ENCODE data around the gene MAPK4.

MAPK4 gene

GRCh38 chr18:50696929-50697328 lies 137.0 kb downstream of the MAPK4 start:
- Histone ChIP-seq H3K27ac (ENCODE audit: extremely low read depth, low read depth, low read length) (no peak overlapping the region), H3K36me3 (ENCODE audit: control insufficient read depth in 2 of 2, insufficient read depth in 1 of 2, low read length in 2 of 2) (no peaks in the 10 kb centered on the region), H3K4me1 (ENCODE audit: control insufficient read depth, insufficient read depth, low read length) (no peaks in the 10 kb centered on the region), H3K4me3 (ENCODE audit: low read depth, low read length) (no peak overlapping the region), H3K9me3 (ENCODE audit: control insufficient read depth, insufficient read depth, low read depth, low read length) (no peaks in the 10 kb centered on the region)
- no peak for TF ChIP-seq ZNF155 (tag by site-specific recombination; IDR thresholded peaks at IDR 0.05)
- no peak for TF ChIP-seq YY2 (tag by site-specific recombination; IDR thresholded peaks at IDR 0.05)
- no peak for TF ChIP-seq FEZF1 (tag by site-specific recombination; IDR thresholded peaks at IDR 0.05)
- TF ChIP-seq GLIS1 (tag by site-specific recombination; IDR thresholded peaks at IDR 0.05): peak; percentile 88
- peak; percentile 79 for TF ChIP-seq ZNF677 (tag by site-specific recombination; IDR thresholded peaks at IDR 0.05)
- TF ChIP-seq ZNF658 (tag by site-specific recombination; IDR thresholded peaks at IDR 0.05): no peak
- no peak for TF ChIP-seq SP3 (tag by site-specific recombination; IDR thresholded peaks at IDR 0.05)
- TF ChIP-seq ZNF391 (tag by site-specific recombination; IDR thresholded peaks at IDR 0.05; ENCODE audit: borderline replicate concordance, low read depth): no peak
- ChIA-PET POLR2A (no interaction called here), CTCF (no interaction called here)

GRCh38 chr18:50697509-50697908 lies 137.6 kb downstream of the MAPK4 start:
- TF ChIP-seq ZNF248 (tag by site-specific recombination; IDR thresholded peaks at IDR 0.05) (no peak), ZNF433 (tag by site-specific recombination; IDR thresholded peaks at IDR 0.05; ENCODE audit: low read depth) (no peak), ZNF692 (tag by site-specific recombination; IDR thresholded peaks at IDR 0.05) (no peak), ZNF585B (tag by site-specific recombination; IDR thresholded peaks at IDR 0.05) (no peak), ZNF416 (tag by site-specific recombination; IDR thresholded peaks at IDR 0.05) (no peak), FEZF1 (tag by site-specific recombination; IDR thresholded peaks at IDR 0.05) (no peak), ZNF768 (tag by site-specific recombination; IDR thresholded peaks at IDR 0.05) (no peak), ZNF133 (tag by site-specific recombination; IDR thresholded peaks at IDR 0.05) (no peak), OSR2 (tag by site-specific recombination; IDR thresholded peaks at IDR 0.05) (no peak), ZNF280C (tag by site-specific recombination; IDR thresholded peaks at IDR 0.05) (no peak), PATZ1 (tag by site-specific recombination; IDR thresholded peaks at IDR 0.05) (no peak), MZF1 (tag by site-specific recombination; IDR thresholded peaks at IDR 0.05; ENCODE audit: borderline replicate concordance) (no peak), ZFP69B (tag by site-specific recombination; IDR thresholded peaks at IDR 0.05) (no peak), ZNF670 (tag by site-specific recombination; IDR thresholded peaks at IDR 0.05; ENCODE audit: low read depth) (no peak), KLF7 (tag by site-specific recombination; IDR thresholded peaks at IDR 0.05; ENCODE audit: borderline replicate concordance) (no peak)
- no peak overlapping the region for H3K4me3 ChIP-seq (ENCODE audit: low read depth, low read length)
- no peaks in the 10 kb centered on the region for H3K4me1 ChIP-seq (ENCODE audit: control insufficient read depth, insufficient read depth, low read length)
- ChIA-PET POLR2A (no interaction called here), CTCF (no interaction called here)
- H3K27ac ChIP-seq (ENCODE audit: extremely low read depth, low read depth, low read length): no peak overlapping the region
- no peaks in the 10 kb centered on the region for H3K9me3 ChIP-seq (ENCODE audit: control insufficient read depth, insufficient read depth, low read depth, low read length)
- H3K36me3 ChIP-seq (ENCODE audit: control insufficient read depth in 2 of 2, insufficient read depth in 1 of 2, low read length in 2 of 2): no peaks in the 10 kb centered on the region

Data from HEK293 (cell line).